ENCODE results near the gene PRKG1.
"Not testable (repeated sequence)": the region's sequence is repeated elsewhere in the genome, so short reads cannot be mapped to it uniquely, and the experiment has no call there.

The PRKG1 gene

DNA sequence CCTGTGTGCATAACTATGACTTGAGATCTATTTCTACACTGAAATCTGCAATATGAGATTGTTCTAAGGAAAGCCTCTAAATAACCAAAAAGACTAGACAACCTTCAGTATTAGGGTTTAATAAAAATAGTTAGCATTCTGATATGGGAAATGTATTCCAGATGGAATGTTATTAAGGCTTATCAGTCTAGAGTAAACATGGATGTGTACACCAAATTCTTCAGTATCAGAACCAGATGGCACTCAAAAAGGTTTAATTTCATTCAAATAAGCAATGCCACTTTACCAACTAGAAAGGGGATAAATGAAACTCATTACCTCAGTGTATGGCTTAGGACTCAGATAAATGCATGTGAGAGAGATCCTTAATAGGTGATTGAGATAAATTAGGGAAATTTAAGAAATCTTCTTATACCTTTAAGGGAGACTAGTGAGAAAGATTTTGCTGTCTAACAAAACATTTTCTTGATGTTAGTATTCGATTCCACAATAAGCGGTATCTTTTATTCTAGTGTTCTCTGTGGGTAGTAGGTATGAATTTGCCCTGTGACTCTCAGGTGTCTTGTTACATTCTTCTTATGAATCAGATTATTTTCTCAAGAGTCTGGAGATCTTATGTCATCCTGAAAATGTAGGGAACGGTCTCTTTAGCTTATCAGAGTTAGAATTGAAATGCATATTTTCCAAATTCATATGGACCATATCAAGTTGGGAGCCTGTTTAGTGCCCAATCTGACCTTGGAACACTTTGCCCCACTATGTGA is 159.2 kb downstream of the PRKG1 start:
- no peak for DNase-seq

- DNase-seq = no peak
These were observed 161.6 kb downstream of the PRKG1 start for GRCh38 chr10:51235865-51236264.

- no peak for DNase-seq
These were observed 164.7 kb downstream of the PRKG1 start for GRCh38 chr10:51239006-51239405.

DNA sequence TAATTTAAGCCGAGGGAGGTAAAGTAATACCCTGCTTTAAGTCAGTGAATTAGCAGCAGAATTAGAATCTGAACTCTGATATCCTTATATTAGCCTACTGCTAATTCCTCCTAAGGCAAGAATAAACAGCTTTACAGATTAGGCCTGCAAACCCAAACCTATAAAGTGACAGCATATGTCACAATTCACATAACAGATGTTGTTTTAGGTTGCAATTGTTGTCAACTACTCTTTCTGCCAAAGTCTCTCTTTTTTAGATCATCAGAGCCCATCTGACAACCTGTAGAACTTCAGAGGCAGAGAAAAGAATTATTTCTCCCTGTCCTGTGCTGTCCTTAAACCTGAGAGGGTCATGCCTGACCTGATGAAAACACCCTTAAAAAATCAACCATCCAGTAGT is 167.2 kb downstream of the PRKG1 start:
- DNase-seq = no peak

GRCh38 chr10:51242393-51242792 is 168.1 kb downstream of the PRKG1 start:
- no peak for DNase-seq

DNA sequence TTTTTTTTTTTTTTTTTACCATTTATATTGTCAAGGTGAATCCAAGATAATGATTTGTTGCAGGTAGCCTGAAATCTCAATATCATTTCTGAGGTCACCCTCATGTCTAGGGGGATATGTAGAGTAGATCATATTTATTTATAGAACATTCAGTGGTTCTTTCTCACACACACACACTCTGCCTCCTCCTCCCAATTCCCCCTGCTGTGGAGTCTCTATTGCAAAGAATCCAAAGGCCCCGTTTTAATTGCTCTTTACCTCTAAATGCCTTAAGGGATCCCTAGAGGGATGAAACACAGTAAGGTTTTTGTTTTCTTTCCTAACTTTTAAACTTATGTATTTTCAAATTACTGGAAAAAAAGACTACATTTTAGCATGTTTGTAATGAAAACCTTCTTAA is 170.0 kb downstream of the PRKG1 start:
- DNase-seq = no peak

DNA sequence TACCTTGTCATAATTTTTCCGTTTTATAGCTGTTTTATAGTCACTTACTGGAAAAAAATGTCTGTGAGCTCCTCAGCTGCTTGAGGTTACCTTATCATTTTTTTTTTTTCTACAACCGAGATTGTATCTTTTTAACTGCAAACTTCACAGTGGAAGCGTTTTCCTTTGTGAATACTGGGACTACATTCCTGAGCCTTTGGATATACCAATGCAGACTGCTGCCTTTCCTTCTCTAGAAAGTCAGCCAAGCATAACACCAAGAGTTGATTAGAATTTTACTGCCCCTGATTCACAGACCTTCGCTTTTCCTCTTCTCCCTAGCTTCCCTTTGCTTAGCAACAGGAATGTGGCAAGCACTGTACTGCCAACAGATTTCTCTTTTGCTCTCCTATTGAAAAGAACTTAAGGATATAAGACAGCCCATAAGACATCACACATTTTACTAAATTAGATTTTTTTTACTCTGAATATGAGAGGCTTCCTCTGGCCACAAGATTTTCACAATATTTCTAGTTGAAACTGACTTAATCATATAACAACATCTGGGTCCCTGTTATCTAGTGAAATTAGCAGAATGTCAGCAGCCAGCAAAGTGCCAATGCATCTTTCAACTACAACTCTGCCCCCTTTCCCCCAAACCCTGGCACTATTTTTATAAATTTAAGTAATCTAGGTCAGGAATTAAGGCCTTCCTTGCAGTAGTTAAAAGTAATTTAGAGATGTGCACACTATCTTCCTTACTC is 170.6 kb downstream of the PRKG1 start:
- no peak for DNase-seq

DNA sequence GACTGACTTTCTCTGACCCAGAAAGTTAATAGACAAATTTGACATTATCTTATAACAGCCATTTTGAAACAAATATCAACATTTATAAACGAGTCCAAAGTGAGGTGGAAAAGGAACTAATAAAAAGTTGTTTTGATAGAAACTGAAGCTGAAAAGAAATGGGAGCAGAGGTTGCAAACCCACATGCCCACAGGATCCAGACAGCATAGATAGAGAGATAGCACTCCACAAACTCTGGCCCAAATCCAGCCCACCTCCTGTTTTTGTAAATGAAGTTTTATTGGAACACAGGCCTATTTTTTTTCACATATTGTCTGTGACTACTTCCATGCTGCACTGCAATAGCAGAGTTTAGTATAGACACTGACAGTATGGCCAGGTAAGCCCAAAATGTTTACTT is 171.9 kb downstream of the PRKG1 start:
- no peak for DNase-seq

DNA sequence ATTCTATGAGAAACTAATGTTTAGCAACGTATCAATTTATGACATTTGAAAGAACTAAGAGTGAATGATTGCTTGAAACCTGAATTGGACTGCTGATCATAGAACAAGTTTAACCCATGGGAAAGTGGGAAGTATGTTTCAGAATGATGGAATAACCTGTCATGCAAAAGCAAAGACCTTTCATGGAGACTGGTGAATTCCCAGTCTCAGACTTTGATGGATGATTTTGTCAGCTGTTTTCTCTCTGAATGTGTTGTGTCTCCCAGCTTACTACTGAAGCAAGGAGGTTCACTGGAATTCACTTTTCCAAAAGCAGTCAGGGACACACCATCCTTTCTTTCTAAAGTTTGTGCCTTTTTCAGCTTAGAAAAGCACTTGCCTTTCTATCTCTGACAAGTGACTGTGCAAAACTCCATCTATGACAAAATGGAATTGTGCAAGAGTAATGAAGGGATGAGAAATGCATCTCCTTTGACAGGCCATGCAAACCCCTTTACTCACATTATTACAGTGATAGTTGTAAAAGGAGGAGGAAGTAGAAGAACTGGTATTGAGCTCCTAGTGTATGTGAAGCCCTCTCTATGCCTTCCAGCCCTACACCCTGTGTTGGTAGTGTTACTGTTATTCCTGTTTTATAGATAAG is 176.1 kb downstream of the PRKG1 start:
- DNase-seq = no peak

- no peak for DNase-seq
These were observed 176.8 kb downstream of the PRKG1 start for GRCh38 chr10:51251110-51251509.

GRCh38 chr10:51255381-51255780 is 181.1 kb downstream of the PRKG1 start:
- no peak for DNase-seq

DNA sequence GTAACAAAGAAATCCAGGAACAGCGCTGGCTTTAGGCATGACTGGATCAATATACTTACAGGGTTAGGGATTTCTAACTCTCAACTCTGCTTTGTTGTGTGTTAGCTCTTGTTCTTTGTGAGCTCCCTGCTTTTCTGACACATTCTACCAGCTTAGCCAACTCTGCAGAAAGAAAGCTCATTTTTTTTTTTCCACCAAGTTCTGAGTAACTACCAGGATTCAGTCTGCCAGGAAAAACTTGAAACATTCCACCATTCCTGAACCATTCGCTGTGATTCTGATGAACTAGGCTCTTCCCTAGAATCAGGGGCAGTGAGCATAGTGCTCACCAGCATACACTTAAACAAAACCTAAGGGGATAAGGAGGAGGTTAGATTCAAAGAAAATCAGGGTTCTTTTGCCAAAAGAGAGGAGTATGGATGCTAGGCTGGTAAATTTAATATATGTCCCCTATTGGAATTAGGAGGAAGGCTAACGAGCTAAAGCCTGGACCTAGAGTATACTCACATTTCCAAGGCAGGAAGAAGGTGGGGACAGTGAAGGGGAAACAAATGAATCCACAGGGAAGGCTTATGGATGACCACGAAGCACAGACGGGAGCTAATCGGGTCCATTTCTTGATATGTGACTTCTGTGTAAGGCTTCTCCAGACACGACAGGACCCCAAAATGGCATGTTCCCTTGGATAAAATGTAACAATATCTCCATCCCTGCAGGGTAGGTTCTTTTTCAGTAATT is 183.4 kb downstream of the PRKG1 start:
- no peak for DNase-seq

DNA sequence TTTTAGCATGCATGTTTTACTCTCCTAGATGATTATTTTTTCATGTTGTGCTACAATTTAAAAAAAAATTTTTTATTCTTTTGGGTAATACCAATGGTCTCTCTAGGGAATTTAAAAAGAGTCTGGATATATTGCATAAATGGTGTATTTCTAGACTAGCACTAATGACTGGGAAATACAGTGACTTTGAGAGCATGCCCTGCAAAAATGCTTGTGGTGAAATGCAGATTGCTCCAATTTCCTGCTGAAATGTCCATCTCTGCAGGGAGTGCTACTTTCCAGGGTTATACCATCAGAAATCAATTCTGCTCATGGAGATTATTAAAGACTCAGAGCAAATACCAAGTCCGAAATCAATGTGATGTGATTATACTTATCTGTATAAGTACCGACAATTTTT is 186.1 kb downstream of the PRKG1 start:
- DNase-seq = no peak

DNA sequence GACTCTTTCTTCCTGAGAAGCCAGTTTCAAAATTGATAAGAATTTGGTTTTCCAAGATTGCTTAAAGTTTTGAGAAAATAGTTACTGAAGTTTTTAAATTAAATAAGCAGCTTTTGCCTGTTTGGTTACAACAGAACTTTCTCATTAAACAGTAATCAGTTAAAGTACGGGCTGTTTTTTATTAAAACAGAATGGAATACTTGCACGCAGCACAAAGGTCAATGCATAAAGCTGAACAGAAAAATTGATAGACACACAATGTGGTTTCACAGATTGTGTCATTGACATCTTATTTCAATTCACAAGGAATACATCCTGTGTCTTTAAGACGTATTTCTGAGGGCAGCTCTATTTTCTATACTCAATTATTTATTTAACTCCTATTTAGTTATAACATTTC is 192.2 kb downstream of the PRKG1 start:
- no peak for DNase-seq

DNA sequence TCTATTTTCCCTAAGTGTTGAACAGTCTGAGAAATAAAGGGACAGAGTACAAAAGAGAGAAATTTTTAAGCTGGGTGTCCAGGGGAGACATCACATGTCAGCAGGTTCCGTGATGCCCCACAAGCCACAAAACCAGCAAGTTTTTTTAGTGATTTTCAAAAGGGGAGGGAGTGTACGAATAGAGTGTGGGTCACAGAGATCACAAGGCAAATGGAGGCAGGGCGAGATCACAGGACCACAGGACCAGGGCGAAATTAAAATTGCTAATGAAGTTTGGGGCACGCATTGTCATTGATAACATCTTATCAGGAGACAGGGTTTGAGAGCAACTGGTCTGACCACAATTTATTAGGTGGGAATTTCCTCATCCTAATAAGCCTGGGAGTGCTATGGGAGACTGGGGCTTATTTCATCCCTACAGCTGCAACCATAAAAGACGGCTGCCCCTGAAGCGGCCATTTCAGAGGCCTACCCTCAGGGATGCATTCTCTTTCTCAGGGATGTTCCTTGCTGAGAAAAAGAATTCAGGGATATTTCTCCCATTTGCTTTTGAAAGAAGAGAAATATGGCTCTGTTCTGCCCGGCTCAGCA is 193.8 kb downstream of the PRKG1 start:
- DNase-seq = not testable (repeated sequence)

GRCh38 chr10:51269821-51270220 is 195.5 kb downstream of the PRKG1 start:
- DNase-seq = no peak

- DNase-seq = no peak
These were observed 196.7 kb downstream of the PRKG1 start for GRCh38 chr10:51270936-51271530.

DNA sequence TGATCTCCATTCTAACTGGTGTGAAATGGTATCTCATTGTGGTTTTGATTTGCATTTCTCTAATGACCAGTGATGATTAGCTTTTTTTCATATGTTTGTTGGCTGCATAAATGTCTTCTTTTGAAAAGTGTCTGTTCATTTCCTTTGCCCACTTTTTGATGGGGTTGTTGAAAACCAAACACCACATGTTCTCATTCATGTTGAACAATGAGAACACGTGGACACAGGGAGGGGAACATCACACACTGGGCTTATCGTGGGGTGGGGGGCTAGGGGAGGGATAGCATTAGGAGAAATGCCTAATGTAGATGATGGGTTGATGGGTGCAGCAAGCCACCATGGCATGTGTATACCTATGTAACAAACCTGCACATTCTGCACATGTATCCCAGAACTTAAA is 197.8 kb downstream of the PRKG1 start:
- DNase-seq = not testable (repeated sequence)

DNA sequence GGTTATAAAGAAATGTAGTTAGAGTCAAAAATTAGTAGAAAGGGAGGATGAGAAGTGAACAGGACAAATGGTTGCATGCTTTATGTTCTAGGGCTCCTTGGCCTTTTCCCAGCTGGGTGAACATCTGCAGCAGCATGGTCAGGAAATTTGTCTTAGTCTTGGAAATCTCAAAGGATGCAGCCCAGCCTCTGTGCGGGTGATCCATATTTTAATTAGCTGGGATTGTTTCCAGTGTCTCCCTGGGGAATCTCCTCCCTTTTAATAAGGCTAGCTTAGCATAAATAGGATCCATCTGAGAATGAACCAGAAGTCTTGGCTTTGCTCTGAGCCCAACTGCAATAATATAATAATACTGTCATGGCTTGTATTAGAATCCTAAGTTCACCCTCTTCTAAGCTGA is 198.3 kb downstream of the PRKG1 start:
- DNase-seq = no peak

GRCh38 chr10:51273574-51273973 is 199.3 kb downstream of the PRKG1 start:
- DNase-seq = no peak

- not testable (repeated sequence) for DNase-seq
These were observed 201.8 kb downstream of the PRKG1 start for GRCh38 chr10:51276097-51276496.

DNA sequence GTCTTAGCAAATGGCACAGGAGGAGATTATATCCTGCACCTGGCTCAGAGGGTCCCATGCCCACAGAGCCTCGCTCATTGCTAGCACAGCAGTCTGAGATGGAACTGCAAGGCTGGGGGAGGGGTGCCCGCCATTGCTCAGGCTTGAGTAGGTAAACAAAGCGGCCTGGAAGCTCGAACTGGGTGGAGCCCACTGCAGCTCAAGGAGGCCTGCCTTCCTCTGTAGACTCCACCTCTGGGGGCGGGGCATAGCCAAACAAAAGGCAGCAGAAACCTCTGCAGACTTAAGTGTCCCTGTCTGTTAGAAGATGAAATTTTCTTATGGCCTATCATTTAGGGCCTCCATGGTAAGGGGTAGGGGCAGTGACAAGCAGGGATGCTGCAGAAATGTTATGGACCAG is 207.1 kb downstream of the PRKG1 start:
- not testable (repeated sequence) for DNase-seq

Data from activated naive CD4-positive, alpha-beta T cell (primary cell).